GM12874 (cell line): Measurements from ENCODE around the gene C2orf66.

Experiments
- CTCF ChIP-seq: IDR thresholded peaks from 2 replicates; pipeline ENCODE4 v1.5.1; 2011; ENCODE audit warnings: low read depth, mild to moderate bottlenecking, control low read depth, low read length, moderate library complexity; ENCODE audit not compliant: insufficient read depth

Gene C2orf66

GRCh38 chr2:196809260-196809659, at the start of gene C2orf66:
Gene C2orf66, minus strand, starts transcription at chr2:196809355. Its CDS starts 19 bp downstream, at chr2:196809336.
- TF ChIP-seq CTCF, result no peak

- TF ChIP-seq CTCF, result no peak
These were observed 45.5 kb upstream of the C2orf66 start for GRCh38 chr2:196854629-196855028.

- TF ChIP-seq CTCF, result no peak
These were observed 44.3 kb upstream of the C2orf66 start for GRCh38 chr2:196853301-196854087.

GRCh38 chr2:196851088-196851487, 41.9 kb upstream of the C2orf66 start:
- no peak for TF ChIP-seq CTCF

- TF ChIP-seq CTCF, result no peak
These were observed 40.7 kb upstream of the C2orf66 start for GRCh38 chr2:196849895-196850294.

- TF ChIP-seq CTCF, result no peak
These were observed 37.1 kb upstream of the C2orf66 start for GRCh38 chr2:196846295-196846694.

GRCh38 chr2:196845371-196845770, 36.2 kb upstream of the C2orf66 start:
- TF ChIP-seq CTCF, result no peak

GRCh38 chr2:196840171-196840570, 31.0 kb upstream of the C2orf66 start:
- no peak for TF ChIP-seq CTCF
